ENCODE data around the gene ATP6V1F.
A peak's percentile ranks its signal among the peaks of the same experiment; 100 is the strongest.

Gene ATP6V1F, protein sequence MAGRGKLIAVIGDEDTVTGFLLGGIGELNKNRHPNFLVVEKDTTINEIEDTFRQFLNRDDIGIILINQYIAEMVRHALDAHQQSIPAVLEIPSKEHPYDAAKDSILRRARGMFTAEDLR

GRCh38 chr7:128862571-128863432 is at the start of gene ATP6V1F:
Gene ATP6V1F, plus strand, starts transcription at chr7:128862856. Its CDS starts 49 bp downstream, at chr7:128862905.
- peak; percentile 98 for DNase-seq (ENCODE audit: low read depth)
- peak within 1 kb of the TSS; percentile 94 for H3K9ac ChIP-seq (ENCODE audit: low read length)
- no peaks in the 10 kb centered on the region for H3K27me3 ChIP-seq (replicated peaks; ENCODE audit: control insufficient read depth, insufficient read depth, low read length)
- no peaks in the 10 kb centered on the region for H3K9me3 ChIP-seq (ENCODE audit: control insufficient read depth, low read length)
- peaks cover 21% of the 10 kb centered on the region for H3K36me3 ChIP-seq (ENCODE audit: control insufficient read depth, insufficient read depth, low read length, severe bottlenecking)
- H3K4me3 ChIP-seq (ENCODE audit: low read length): peak within 1 kb of the TSS; percentile 92
- H3K4me1 ChIP-seq (ENCODE audit: control insufficient read depth, insufficient read depth, low read length): peaks cover 35% of the 10 kb centered on the region

DNA sequence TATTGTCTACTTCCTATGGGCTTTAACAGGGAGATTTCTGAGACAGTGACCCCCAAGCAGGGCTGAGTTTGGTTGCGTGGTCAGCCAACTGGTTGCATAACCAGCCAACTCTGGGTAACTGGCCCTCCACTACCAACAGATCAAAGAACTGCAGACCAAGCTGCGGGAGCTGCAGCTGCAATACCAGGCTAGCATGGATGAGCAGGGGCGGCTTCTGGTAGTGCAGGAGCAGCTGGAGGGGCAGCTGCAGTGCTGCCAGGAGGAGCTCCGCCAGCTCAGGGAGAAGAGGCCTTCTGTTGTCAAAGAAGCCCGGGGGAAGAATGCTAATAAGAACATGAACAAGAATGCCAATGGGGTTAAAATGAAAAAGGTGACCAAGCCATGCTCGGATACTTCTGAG is 48.2 kb upstream of the ATP6V1F start:
- H3K36me3 ChIP-seq (ENCODE audit: control insufficient read depth, insufficient read depth, low read length, severe bottlenecking): no peaks in the 10 kb centered on the region
- no peak overlapping the region for H3K9ac ChIP-seq (ENCODE audit: low read length)
- no peaks in the 10 kb centered on the region for H3K9me3 ChIP-seq (ENCODE audit: control insufficient read depth, low read length)
- no peak for DNase-seq (ENCODE audit: low read depth)
- H3K4me1 ChIP-seq (ENCODE audit: control insufficient read depth, insufficient read depth, low read length): peaks cover 14% of the 10 kb centered on the region
- H3K27me3 ChIP-seq (replicated peaks; ENCODE audit: control insufficient read depth, insufficient read depth, low read length): no peaks in the 10 kb centered on the region
- H3K4me3 ChIP-seq (ENCODE audit: low read length): no peak overlapping the region

DNA sequence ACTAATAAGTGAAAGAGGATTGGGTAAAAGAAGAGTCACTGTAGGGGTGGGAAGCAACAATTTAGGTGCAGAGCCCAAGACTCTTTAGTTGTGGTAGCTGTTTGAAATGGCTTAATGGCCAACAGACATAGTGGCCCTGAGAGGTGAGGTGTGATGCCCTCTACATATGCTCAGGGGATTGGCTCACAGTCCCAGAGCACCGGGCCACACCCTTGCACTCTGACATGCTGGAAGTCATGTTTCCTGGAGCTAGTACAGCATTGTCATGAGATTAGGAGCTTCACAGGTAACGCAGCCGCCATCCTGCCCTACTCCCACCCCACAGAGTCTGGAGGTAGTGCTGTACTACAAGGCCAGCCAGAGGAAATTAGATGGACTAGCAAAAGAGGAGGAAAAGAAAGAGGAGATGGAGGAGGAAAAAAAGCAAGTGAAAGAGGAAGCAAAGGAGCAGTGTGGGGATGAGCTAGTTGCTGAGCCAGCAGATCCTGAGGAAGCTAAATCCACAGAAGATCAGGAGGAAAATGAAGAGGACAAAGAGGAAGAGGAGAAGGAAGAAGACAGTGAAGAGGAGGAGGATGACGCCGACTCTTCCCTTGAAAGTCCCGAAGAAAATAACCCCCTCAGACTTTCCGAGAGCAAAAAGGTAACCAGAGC is 47.2 kb upstream of the ATP6V1F start:
- Histone ChIP-seq H3K9me3 (ENCODE audit: control insufficient read depth, low read length) (no peaks in the 10 kb centered on the region), H3K4me3 (ENCODE audit: low read length) (no peak overlapping the region), H3K4me1 (ENCODE audit: control insufficient read depth, insufficient read depth, low read length) (peaks cover 14% of the 10 kb centered on the region), H3K36me3 (ENCODE audit: control insufficient read depth, insufficient read depth, low read length, severe bottlenecking) (no peaks in the 10 kb centered on the region), H3K9ac (ENCODE audit: low read length) (no peak overlapping the region), H3K27me3 (replicated peaks; ENCODE audit: control insufficient read depth, insufficient read depth, low read length) (no peaks in the 10 kb centered on the region)
- DNase-seq (ENCODE audit: low read depth): no peak

DNA sequence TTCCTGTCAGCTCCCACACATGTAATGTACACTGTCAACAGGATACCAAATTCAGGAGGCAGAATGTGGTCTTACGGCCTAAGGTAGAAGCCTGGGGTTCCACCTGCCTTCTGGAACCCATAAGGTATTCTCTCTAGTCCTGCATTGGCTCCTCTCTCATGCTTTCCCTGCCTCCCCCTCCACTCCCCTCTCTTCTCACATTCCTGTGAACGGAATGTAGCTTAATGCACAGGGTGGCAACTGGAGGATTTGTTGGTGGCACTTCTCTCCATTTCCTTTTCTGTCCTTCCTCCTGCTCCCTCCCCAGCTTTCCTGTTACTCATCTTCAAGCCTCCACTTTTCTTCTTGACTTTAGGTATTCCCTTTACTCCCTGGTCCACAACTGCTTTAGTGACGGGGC is 44.0 kb upstream of the ATP6V1F start:
- peaks cover 8% of the 10 kb centered on the region for H3K4me1 ChIP-seq (ENCODE audit: control insufficient read depth, insufficient read depth, low read length)
- no peaks in the 10 kb centered on the region for H3K9me3 ChIP-seq (ENCODE audit: control insufficient read depth, low read length)
- H3K9ac ChIP-seq (ENCODE audit: low read length): no peak overlapping the region
- no peak for DNase-seq (ENCODE audit: low read depth)
- H3K36me3 ChIP-seq (ENCODE audit: control insufficient read depth, insufficient read depth, low read length, severe bottlenecking): no peaks in the 10 kb centered on the region
- H3K27me3 ChIP-seq (replicated peaks; ENCODE audit: control insufficient read depth, insufficient read depth, low read length): no peaks in the 10 kb centered on the region
- no peak overlapping the region for H3K4me3 ChIP-seq (ENCODE audit: low read length)

- no peaks in the 10 kb centered on the region for H3K36me3 ChIP-seq (ENCODE audit: control insufficient read depth, insufficient read depth, low read length, severe bottlenecking)
- no peak for DNase-seq (ENCODE audit: low read depth)
- H3K9me3 ChIP-seq (ENCODE audit: control insufficient read depth, low read length): no peaks in the 10 kb centered on the region
- no peak overlapping the region for H3K9ac ChIP-seq (ENCODE audit: low read length)
- H3K27me3 ChIP-seq (replicated peaks; ENCODE audit: control insufficient read depth, insufficient read depth, low read length): no peaks in the 10 kb centered on the region
- no peak overlapping the region for H3K4me3 ChIP-seq (ENCODE audit: low read length)
- H3K4me1 ChIP-seq (ENCODE audit: control insufficient read depth, insufficient read depth, low read length): peaks cover 8% of the 10 kb centered on the region
Observed at GRCh38 chr7:128821724-128822123, 40.9 kb upstream of the ATP6V1F start.

DNA sequence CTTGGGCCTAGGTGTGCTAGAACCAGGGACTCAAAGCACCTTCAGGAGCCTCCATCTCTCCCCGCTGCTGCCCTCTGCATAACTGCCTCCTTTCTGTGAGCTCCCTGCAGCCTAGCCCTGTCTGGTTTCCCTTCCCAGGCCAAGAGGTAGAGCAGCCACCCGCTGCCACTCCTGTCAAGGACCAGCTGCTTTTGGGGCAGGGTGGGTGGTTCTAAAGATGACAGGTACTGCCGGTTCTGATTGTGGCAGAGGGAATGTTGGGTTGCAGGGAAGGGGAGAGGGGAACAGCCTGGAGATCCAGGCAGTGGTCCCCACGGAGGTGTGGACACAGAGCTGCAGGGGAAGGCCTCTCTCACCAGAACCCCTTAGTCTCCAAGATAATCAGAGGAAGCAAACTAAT is 36.1 kb upstream of the ATP6V1F start:
- H3K4me1 ChIP-seq (ENCODE audit: control insufficient read depth, insufficient read depth, low read length): peaks cover 36% of the 10 kb centered on the region
- H3K9ac ChIP-seq (ENCODE audit: low read length): no peak overlapping the region
- no peaks in the 10 kb centered on the region for H3K9me3 ChIP-seq (ENCODE audit: control insufficient read depth, low read length)
- H3K27me3 ChIP-seq (replicated peaks; ENCODE audit: control insufficient read depth, insufficient read depth, low read length): no peaks in the 10 kb centered on the region
- no peaks in the 10 kb centered on the region for H3K36me3 ChIP-seq (ENCODE audit: control insufficient read depth, insufficient read depth, low read length, severe bottlenecking)
- DNase-seq (ENCODE audit: low read depth): no peak
- no peak overlapping the region for H3K4me3 ChIP-seq (ENCODE audit: low read length)

- peak overlapping the region; percentile 61 for H3K9ac ChIP-seq (ENCODE audit: low read length)
- peaks cover 36% of the 10 kb centered on the region for H3K4me1 ChIP-seq (ENCODE audit: control insufficient read depth, insufficient read depth, low read length)
- no peak for DNase-seq (ENCODE audit: low read depth)
Observed at GRCh38 chr7:128826916-128827247, 35.8 kb upstream of the ATP6V1F start.

DNA sequence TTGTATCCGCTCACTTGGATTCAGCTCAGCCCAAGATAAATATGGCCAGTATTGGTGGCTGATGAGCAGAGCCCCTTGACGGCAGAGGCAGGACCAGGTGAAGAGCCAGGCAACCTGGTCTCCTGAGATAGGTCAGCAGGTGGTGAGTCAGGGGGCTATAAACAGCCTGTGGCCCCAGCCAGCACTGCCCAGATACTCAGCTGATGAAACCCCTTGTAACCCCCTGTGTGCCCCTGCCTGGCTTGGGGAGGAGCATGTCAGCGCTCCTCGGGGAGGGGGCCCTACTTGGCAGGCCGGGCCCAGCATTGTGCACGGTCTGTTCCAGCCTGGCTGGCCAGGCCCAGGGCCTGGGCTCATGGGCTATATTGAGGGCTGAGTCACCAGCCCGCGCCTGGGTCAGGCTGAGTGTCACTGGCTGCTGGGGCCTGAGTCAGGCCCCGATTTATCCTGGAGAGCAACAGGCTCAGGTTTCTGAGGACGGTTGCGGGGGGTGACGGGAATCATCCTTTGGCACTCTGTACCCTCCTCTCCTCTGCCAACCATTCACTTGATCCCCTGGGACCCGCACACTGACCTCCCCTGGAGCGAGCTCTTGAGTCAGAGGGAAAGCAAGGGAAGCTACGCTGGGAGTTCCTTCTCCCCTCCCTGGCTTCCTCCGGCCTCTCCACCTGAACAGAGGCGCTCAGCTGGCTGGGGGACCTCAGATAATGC is 35.3 kb upstream of the ATP6V1F start:
- Histone ChIP-seq H3K4me3 (ENCODE audit: low read length) (peak overlapping the region; percentile 39), H3K9ac (ENCODE audit: low read length) (peak overlapping the region; percentile 61), H3K4me1 (ENCODE audit: control insufficient read depth, insufficient read depth, low read length) (peaks cover 36% of the 10 kb centered on the region), H3K9me3 (ENCODE audit: control insufficient read depth, low read length) (no peaks in the 10 kb centered on the region), H3K36me3 (ENCODE audit: control insufficient read depth, insufficient read depth, low read length, severe bottlenecking) (no peaks in the 10 kb centered on the region), H3K27me3 (replicated peaks; ENCODE audit: control insufficient read depth, insufficient read depth, low read length) (no peaks in the 10 kb centered on the region)
- peak; percentile 85 for DNase-seq (ENCODE audit: low read depth)

More at GRCh38 chr7:128826916-128827247, 35.8 kb upstream of the ATP6V1F start:
- no peaks in the 10 kb centered on the region for H3K36me3 ChIP-seq (ENCODE audit: control insufficient read depth, insufficient read depth, low read length, severe bottlenecking)
- peak overlapping the region; percentile 31 for H3K4me3 ChIP-seq (ENCODE audit: low read length)
- no peaks in the 10 kb centered on the region for H3K27me3 ChIP-seq (replicated peaks; ENCODE audit: control insufficient read depth, insufficient read depth, low read length)
- H3K9me3 ChIP-seq (ENCODE audit: control insufficient read depth, low read length): no peaks in the 10 kb centered on the region

GRCh38 chr7:128827971-128828711 is 34.5 kb upstream of the ATP6V1F start:
- Histone ChIP-seq H3K4me1 (ENCODE audit: control insufficient read depth, insufficient read depth, low read length) (peaks cover 42% of the 10 kb centered on the region), H3K9me3 (ENCODE audit: control insufficient read depth, low read length) (no peaks in the 10 kb centered on the region), H3K27me3 (replicated peaks; ENCODE audit: control insufficient read depth, insufficient read depth, low read length) (no peaks in the 10 kb centered on the region), H3K36me3 (ENCODE audit: control insufficient read depth, insufficient read depth, low read length, severe bottlenecking) (no peaks in the 10 kb centered on the region), H3K9ac (ENCODE audit: low read length) (peak overlapping the region; percentile 61), H3K4me3 (ENCODE audit: low read length) (peak overlapping the region; percentile 39)
- DNase-seq (ENCODE audit: low read depth): peak; percentile 80

DNA sequence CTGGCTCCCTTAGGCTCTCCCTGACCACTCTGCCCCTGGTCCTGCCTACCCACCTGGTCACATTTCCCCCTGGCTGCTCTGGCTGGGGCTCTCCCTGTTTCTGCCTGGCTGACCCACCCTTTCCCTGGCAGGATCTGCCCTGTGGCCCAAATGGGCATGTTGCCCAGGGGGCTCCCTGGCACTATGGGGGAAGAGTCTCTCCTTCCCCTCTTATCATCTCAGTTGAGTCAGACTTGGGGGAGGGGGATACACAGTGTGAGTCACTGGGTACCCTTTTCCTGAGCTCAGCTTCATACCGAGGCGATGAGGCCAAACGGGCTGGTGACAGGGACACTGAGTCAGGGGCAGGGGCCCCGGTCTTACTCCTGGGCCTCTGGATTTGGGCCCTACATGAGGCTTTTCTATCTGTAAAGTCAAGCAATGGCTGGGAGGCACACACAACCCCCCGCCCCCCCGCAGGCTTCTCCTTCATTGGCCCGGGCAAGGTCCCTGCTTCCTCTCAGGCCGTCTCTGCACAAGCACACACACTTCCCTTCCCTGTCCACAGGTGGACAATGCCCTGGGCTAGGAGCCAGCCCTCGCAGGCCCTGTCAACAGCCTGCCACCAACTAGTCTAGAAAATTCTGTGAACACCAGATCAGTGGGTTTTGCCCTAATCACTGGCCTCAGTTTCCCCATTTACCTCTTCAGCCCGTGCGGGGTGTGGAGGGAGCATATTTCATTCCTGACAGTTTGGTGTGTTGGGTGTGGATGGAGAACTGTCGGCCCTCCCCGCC is 33.1 kb upstream of the ATP6V1F start:
- Histone ChIP-seq H3K4me1 (ENCODE audit: control insufficient read depth, insufficient read depth, low read length) (peaks cover 46% of the 10 kb centered on the region), H3K36me3 (ENCODE audit: control insufficient read depth, insufficient read depth, low read length, severe bottlenecking) (no peaks in the 10 kb centered on the region), H3K9ac (ENCODE audit: low read length) (peak overlapping the region; percentile 73)

More for the DNA sequence above, 33.1 kb upstream of the ATP6V1F start:
- Histone ChIP-seq H3K4me3 (ENCODE audit: low read length) (peak overlapping the region; percentile 72), H3K9me3 (ENCODE audit: control insufficient read depth, low read length) (no peaks in the 10 kb centered on the region), H3K27me3 (replicated peaks; ENCODE audit: control insufficient read depth, insufficient read depth, low read length) (no peaks in the 10 kb centered on the region)
- DNase-seq (ENCODE audit: low read depth): peak; percentile 62

Data from adipocyte (in vitro differentiated cells).